B cell (primary cell): ENCODE results near the gene CHN1.

Source experiments
- CTCF ChIP-seq: fragments of 200-600 bp; IDR thresholded peaks from one replicate; pipeline ENCODE4 v1.8.0; 2022; ENCODE audit warnings: antibody characterized with exemption, mild to moderate bottlenecking
- EZH2 ChIP-seq: IDR thresholded peaks from 2 replicates; pipeline ENCODE4 v1.6.1; 2012; ENCODE audit warnings: borderline replicate concordance, low read depth, mild to moderate bottlenecking, moderate library complexity, low read length; ENCODE audit not compliant: insufficient read depth, poor library complexity, severe bottlenecking

GRCh38 chr2:174868878-174869277, 136.3 kb downstream of the CHN1 start:
- no peak for TF ChIP-seq EZH2
- no peak for TF ChIP-seq CTCF
